LHCN-M2 (cell line): ENCODE data around the gene FAM193A. TPM values are rescaled to one million over a fixed set of nuclear protein-coding genes. Genes with fewer than 3 reads are reported as not detected.
"Not testable (repeated sequence)": the region's sequence is repeated elsewhere in the genome, so short reads cannot be mapped to it uniquely, and the experiment has no call there.

Source experiments
- DNase-seq: peaks from one replicate; pipeline ENCODE4 v3.0.0-alpha.2; 2012; ENCODE audit warnings: low read depth
- total RNA-seq: library from RNA; depleted of rRNA; stranded (reverse); fragments of >200 nt; gene quantifications from 2 replicates; pipeline ENCODE4 v1.2.3, GENCODE V29; 2014

Gene FAM193A
- total RNA-seq, 1 experiment from 2014 or later: 14.9 TPM

- DNase-seq: no peak
These were observed 79.4 kb downstream of the FAM193A start for GRCh38 chr4:2615821-2616220.

- no peak for DNase-seq
These were observed 81.5 kb downstream of the FAM193A start for GRCh38 chr4:2617955-2618354.

GRCh38 chr4:2618729-2619128 is 82.3 kb downstream of the FAM193A start:
- DNase-seq: not testable (repeated sequence)

- DNase-seq: no peak
These were observed 83.0 kb downstream of the FAM193A start for GRCh38 chr4:2619459-2619858.

GRCh38 chr4:2621419-2621818 is 85.0 kb downstream of the FAM193A start:
- DNase-seq: no peak

GRCh38 chr4:2623442-2623841 is 87.0 kb downstream of the FAM193A start:
- DNase-seq: no peak

GRCh38 chr4:2624782-2625530 is 88.5 kb downstream of the FAM193A start:
- no peak for DNase-seq

GRCh38 chr4:2626231-2626630 is 89.8 kb downstream of the FAM193A start:
- no peak for DNase-seq

- DNase-seq: no peak
These were observed 94.3 kb downstream of the FAM193A start for GRCh38 chr4:2630556-2631273.

- DNase-seq: no peak
These were observed 97.6 kb downstream of the FAM193A start for GRCh38 chr4:2634014-2634413.

GRCh38 chr4:2636331-2636730 is 99.9 kb downstream of the FAM193A start:
- DNase-seq: no peak

GRCh38 chr4:2636994-2637393 is 100.5 kb downstream of the FAM193A start:
- not testable (repeated sequence) for DNase-seq

GRCh38 chr4:2637956-2638552 is 101.6 kb downstream of the FAM193A start:
- no peak for DNase-seq

- DNase-seq: no peak
These were observed 102.3 kb downstream of the FAM193A start for GRCh38 chr4:2638730-2639129.

GRCh38 chr4:2642968-2643367 is 106.5 kb downstream of the FAM193A start:
- DNase-seq: no peak

GRCh38 chr4:2643555-2643954 is 107.1 kb downstream of the FAM193A start:
- no peak for DNase-seq

GRCh38 chr4:2646396-2647149 is 110.1 kb downstream of the FAM193A start:
- DNase-seq: no peak

GRCh38 chr4:2647403-2648158 is 111.1 kb downstream of the FAM193A start:
- peak; percentile 15 for DNase-seq

GRCh38 chr4:2648159-2648814 is 111.8 kb downstream of the FAM193A start:
- DNase-seq: no peak

- no peak for DNase-seq
These were observed 113.2 kb downstream of the FAM193A start for GRCh38 chr4:2649604-2650114.
